ENCODE results near the gene PIPOX.

PIPOX gene

DNA sequence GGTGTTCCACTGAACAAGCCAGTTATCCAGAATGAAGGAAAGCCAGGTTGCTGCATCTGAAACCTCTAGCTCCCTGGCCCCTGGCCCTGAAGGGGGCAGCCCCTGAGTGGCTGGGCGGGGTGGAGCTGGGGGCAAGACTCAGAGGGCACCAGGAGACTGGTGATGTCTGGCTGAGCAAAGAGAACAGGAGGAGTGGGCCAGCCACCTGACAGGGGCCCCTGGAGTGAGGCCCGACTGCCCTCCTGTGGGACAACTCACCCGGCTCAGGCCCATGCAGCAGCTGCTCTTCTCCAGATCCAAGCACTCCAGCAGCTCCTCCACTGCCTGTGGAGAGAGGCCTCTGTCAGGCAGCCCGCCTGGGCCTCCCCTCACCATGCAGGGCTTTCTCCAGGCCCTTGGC, 60.4 kb downstream of the PIPOX start:
- no peak for DNase-seq

Measured in inflammatory macrophage treated with lipopolysaccharide for 1 hour (primary cell).